ENCODE measurements around the gene RERE. TPM values are rescaled to one million over a fixed set of nuclear protein-coding genes. Genes with fewer than 3 reads are reported as not detected.

RERE gene
- total RNA-seq, 1 experiment from 2014 or later: 40.6 TPM

GRCh38 chr1:8679395-8679800 is 138.0 kb downstream of the RERE start:
- ChIA-PET CTCF (no interaction called here), RAD21 (ENCODE audit: low non-redundant PET in 1 of 2, low total read pairs in 2 of 2, uncharacterized antibody in 2 of 2, unreplicated experiment in 2 of 2) (no interaction called here), POLR2A (no interaction called here)
- no peaks in the 10 kb centered on the region for H3K9me3 ChIP-seq (ENCODE audit: control insufficient read depth in 1 of 2, insufficient read depth in 1 of 2, low read depth in 1 of 2, low read length in 2 of 2)
- ATAC-seq (no peak), DNase-seq (ENCODE audit: low read depth, low spot score) (no peak)
- peaks cover 61% of the 10 kb centered on the region for H3K79me2 ChIP-seq (ENCODE audit: insufficient read depth, low read length)
- no peak overlapping the region for H3K4me2 ChIP-seq (ENCODE audit: low read length)
- BruUV-seq (replicated peaks): no TSS peak
- intact Hi-C loops (cut with micrococcal nuclease): no loop called here
- H3K9me2 ChIP-seq (ENCODE audit: insufficient read depth): no peaks in the 10 kb centered on the region
- TF ChIP-seq SRF (IDR thresholded peaks at IDR 0.05; ENCODE audit: low read depth) (no peak), CEBPB (IDR thresholded peaks at IDR 0.05; ENCODE audit: low read depth) (no peak), EZH2 (IDR thresholded peaks at IDR 0.05) (no peak), RAD21 (IDR thresholded peaks at IDR 0.05; ENCODE audit: low read depth) (no peak), EGR1 (IDR thresholded peaks at IDR 0.05; ENCODE audit: low read depth) (no peak), POLR2A (IDR thresholded peaks at IDR 0.05; ENCODE audit: borderline replicate concordance, extremely low read depth, insufficient read depth, insufficient read length) (no peak), YY1 (IDR thresholded peaks at IDR 0.05; ENCODE audit: extremely low read depth, insufficient replicate concordance, low read depth, low read length) (no peak), MAX (IDR thresholded peaks at IDR 0.05) (no peak), SIN3A (IDR thresholded peaks at IDR 0.05; ENCODE audit: low read depth) (no peak), TCF7L2 (IDR thresholded peaks at IDR 0.05; ENCODE audit: borderline replicate concordance, extremely low read depth, insufficient read depth, insufficient read length) (no peak), FOSL1 (IDR thresholded peaks at IDR 0.05; ENCODE audit: low read depth) (no peak), JUND (IDR thresholded peaks at IDR 0.05) (no peak), REST (IDR thresholded peaks at IDR 0.05; ENCODE audit: low read depth) (no peak)
- TF ChIP-seq, protein P1, sequence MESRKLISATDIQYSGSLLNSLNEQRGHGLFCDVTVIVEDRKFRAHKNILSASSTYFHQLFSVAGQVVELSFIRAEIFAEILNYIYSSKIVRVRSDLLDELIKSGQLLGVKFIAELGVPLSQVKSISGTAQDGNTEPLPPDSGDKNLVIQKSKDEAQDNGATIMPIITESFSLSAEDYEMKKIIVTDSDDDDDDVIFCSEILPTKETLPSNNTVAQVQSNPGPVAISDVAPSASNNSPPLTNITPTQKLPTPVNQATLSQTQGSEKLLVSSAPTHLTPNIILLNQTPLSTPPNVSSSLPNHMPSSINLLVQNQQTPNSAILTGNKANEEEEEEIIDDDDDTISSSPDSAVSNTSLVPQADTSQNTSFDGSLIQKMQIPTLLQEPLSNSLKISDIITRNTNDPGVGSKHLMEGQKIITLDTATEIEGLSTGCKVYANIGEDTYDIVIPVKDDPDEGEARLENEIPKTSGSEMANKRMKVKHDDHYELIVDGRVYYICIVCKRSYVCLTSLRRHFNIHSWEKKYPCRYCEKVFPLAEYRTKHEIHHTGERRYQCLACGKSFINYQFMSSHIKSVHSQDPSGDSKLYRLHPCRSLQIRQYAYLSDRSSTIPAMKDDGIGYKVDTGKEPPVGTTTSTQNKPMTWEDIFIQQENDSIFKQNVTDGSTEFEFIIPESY (IDR thresholded peaks at IDR 0.05; ENCODE audit: extremely low read depth, insufficient replicate concordance, low read length): no peak
- no peaks in the 10 kb centered on the region for H3K27me3 ChIP-seq (ENCODE audit: insufficient read depth, low read length)
- H3K27ac ChIP-seq (ENCODE audit: low read depth, low read length): no peak overlapping the region
- no peak overlapping the region for H2AFZ ChIP-seq (ENCODE audit: low read depth, low read length, poor library complexity, severe bottlenecking)
- H3K36me3 ChIP-seq (ENCODE audit: control insufficient read depth in 1 of 2, insufficient read depth in 2 of 2, low read length in 2 of 2): no peaks in the 10 kb centered on the region
- no peak overlapping the region for H3K4me3 ChIP-seq (replicated peaks in 1 of 2; ENCODE audit: low read depth in 1 of 2, low read length in 2 of 2)
- H3K4me1 ChIP-seq (ENCODE audit: control insufficient read depth in 1 of 2, insufficient read depth in 2 of 2, low read length in 2 of 2): no peaks in the 10 kb centered on the region
- no peak overlapping the region for H3K9ac ChIP-seq (ENCODE audit: low read length)
- no peaks in the 10 kb centered on the region for H4K20me1 ChIP-seq (ENCODE audit: insufficient read depth)
